GM21526 (cell line): ENCODE data around the gene PAIP2B.
"Not testable (repeated sequence)": the region's sequence is repeated elsewhere in the genome, so short reads cannot be mapped to it uniquely, and the experiment has no call there.

Source experiments
- ATAC-seq: cut with Tn5 transposase; IDR thresholded peaks from one replicate; pipeline ENCODE4 v1.9.1; 2021; ENCODE audit warnings: moderate library complexity; ENCODE audit not compliant: unreplicated experiment, low FRiP score

PAIP2B gene

GRCh38 chr2:71226965-71227560 lies at the start of gene PAIP2B:
PAIP2B (minus strand) TSS chr2:71227103; CDS start chr2:71202589, 24,514 bp downstream.
- peak; percentile 96 for ATAC-seq

- no peak for ATAC-seq
Measured at GRCh38 chr2:71275939-71276310, 49.0 kb upstream of the PAIP2B start.

- no peak for ATAC-seq
Measured at GRCh38 chr2:71269511-71270090, 42.7 kb upstream of the PAIP2B start.

- no peak for ATAC-seq
Measured at GRCh38 chr2:71263386-71263785, 36.5 kb upstream of the PAIP2B start.

GRCh38 chr2:71261534-71261933 lies 34.6 kb upstream of the PAIP2B start:
- no peak for ATAC-seq

GRCh38 chr2:71256421-71256820 lies 29.5 kb upstream of the PAIP2B start:
- no peak for ATAC-seq

GRCh38 chr2:71254776-71255175 lies 27.9 kb upstream of the PAIP2B start:
- ATAC-seq = no peak

- no peak for ATAC-seq
Measured at GRCh38 chr2:71254078-71254477, 27.2 kb upstream of the PAIP2B start.

GRCh38 chr2:71253476-71253875 lies 26.6 kb upstream of the PAIP2B start:
- ATAC-seq = no peak

- ATAC-seq = no peak
Measured at GRCh38 chr2:71252862-71253261, 26.0 kb upstream of the PAIP2B start.

- no peak for ATAC-seq
Measured at GRCh38 chr2:71250935-71251334, 24.0 kb upstream of the PAIP2B start.

- no peak for ATAC-seq
Measured at GRCh38 chr2:71244302-71244660, 17.4 kb upstream of the PAIP2B start.

- ATAC-seq = no peak
Measured at GRCh38 chr2:71243634-71244301, 16.9 kb upstream of the PAIP2B start.

- ATAC-seq = no peak
Measured at GRCh38 chr2:71240794-71241193, 13.9 kb upstream of the PAIP2B start.

GRCh38 chr2:71238089-71238488 lies 11.2 kb upstream of the PAIP2B start:
- ATAC-seq = no peak

- ATAC-seq = no peak
Measured at GRCh38 chr2:71235930-71236587, 9.2 kb upstream of the PAIP2B start.

- not testable (repeated sequence) for ATAC-seq
Measured at GRCh38 chr2:71233072-71233471, 6.2 kb upstream of the PAIP2B start.

GRCh38 chr2:71226096-71226964 lies 573 bp downstream of the PAIP2B start:
- ATAC-seq = peak; percentile 18

- no peak for ATAC-seq
Measured at GRCh38 chr2:71224935-71225334, 2.0 kb downstream of the PAIP2B start.

GRCh38 chr2:71224457-71224856 lies 2.4 kb downstream of the PAIP2B start:
- ATAC-seq = no peak
